Nephron progenitor cell (in vitro differentiated cells): Measurements from ENCODE around the gene GNG7.
A peak's percentile ranks its signal among the peaks of the same experiment; 100 is the strongest.

ENCODE experiments used
- DNase-seq: peaks from one replicate; pipeline ENCODE4 v3.0.0; 2021
- H3K27ac Mint-ChIP-seq: 2 replicates; pipeline ENCODE4 v1.8.0; 2021; ENCODE audit warnings: mild to moderate bottlenecking, moderate library complexity, mixed read lengths
- H3K27me3 Mint-ChIP-seq: 2 replicates; pipeline ENCODE4 v1.8.0; 2021; ENCODE audit warnings: mild to moderate bottlenecking, low read depth, mixed read lengths; ENCODE audit not compliant: poor library complexity
- H3K36me3 Mint-ChIP-seq: 2 replicates; pipeline ENCODE4 v1.8.0; 2021; ENCODE audit warnings: low read depth, mixed read lengths
- H3K4me1 Mint-ChIP-seq: 2 replicates; pipeline ENCODE4 v1.8.0; 2021; ENCODE audit warnings: mixed read lengths
- H3K4me3 Mint-ChIP-seq: 2 replicates; pipeline ENCODE4 v1.8.0; 2021; ENCODE audit warnings: mild to moderate bottlenecking, moderate library complexity, mixed read lengths
- H3K9me3 Mint-ChIP-seq: 2 replicates; pipeline ENCODE4 v1.8.0; 2021; ENCODE audit warnings: mild to moderate bottlenecking, moderate library complexity, mixed read lengths
- CTCF ChIP-seq: fragments of 200-600 bp; sonication (generic); IDR thresholded peaks from 2 replicates; pipeline ENCODE4 v1.5.0; 2021; ENCODE audit warnings: antibody characterized with exemption

The GNG7 gene

DNA sequence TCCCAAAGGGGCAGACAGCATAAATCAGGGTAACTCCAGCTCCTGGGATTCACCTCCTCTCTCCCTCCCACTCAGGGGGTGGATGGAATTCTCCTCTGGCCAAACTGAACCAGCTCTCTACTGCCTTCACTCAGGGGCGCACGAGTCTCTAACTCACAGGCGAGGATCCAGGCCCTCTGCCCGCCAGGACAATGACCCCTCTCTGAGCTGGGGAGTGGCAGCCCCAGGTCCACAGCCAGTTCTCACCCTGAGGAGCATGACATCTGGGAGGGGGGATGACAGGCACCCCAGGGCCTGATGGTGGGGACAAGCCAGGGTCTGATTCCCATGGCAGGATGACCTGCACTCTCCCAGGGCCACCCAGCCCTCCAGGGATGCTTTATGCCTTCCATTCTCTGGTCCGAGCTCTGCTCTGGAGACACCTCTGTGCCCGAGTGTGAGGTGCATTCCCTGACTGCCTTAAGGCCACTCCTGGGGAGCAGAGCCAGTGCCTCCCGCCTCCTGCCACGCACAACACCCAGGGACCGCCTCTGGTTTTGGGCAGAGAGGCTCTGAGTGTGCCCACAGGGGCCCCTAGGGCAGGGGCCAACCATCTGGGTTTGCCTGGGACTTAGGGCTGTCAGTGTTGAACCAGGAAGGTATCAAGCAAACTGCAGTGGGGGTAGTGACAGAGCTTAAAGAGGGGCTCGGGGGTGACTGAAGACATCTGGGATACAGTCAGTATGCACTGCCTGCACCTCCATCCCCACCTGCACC, 66.2 kb downstream of the GNG7 start:
- H3K4me3 Mint-ChIP-seq = peak overlapping the region; percentile 48
- no peak overlapping the region for H3K27ac Mint-ChIP-seq
- H3K4me1 Mint-ChIP-seq = peaks cover 51% of the 10 kb centered on the region
- peaks cover 57% of the 10 kb centered on the region for H3K27me3 Mint-ChIP-seq
- H3K9me3 Mint-ChIP-seq = peaks cover 2% of the 10 kb centered on the region
- TF ChIP-seq CTCF = no peak
- peak; percentile 35 for DNase-seq
- no peaks in the 10 kb centered on the region for H3K36me3 Mint-ChIP-seq

GRCh38 chr19:2634960-2635359, 67.5 kb downstream of the GNG7 start:
- Mint-ChIP-seq H3K27me3 (peaks cover 46% of the 10 kb centered on the region), H3K9me3 (peaks cover 13% of the 10 kb centered on the region), H3K4me3 (peak overlapping the region; percentile 32), H3K4me1 (peaks cover 51% of the 10 kb centered on the region), H3K27ac (no peak overlapping the region), H3K36me3 (no peaks in the 10 kb centered on the region)
- TF ChIP-seq CTCF = no peak
- DNase-seq = no peak

GRCh38 chr19:2634228-2634951, 68.1 kb downstream of the GNG7 start:
- no peak for TF ChIP-seq CTCF
- Mint-ChIP-seq H3K4me3 (peak overlapping the region; percentile 32), H3K4me1 (peaks cover 51% of the 10 kb centered on the region), H3K36me3 (no peaks in the 10 kb centered on the region), H3K27ac (no peak overlapping the region), H3K27me3 (peaks cover 45% of the 10 kb centered on the region), H3K9me3 (peaks cover 19% of the 10 kb centered on the region)
- DNase-seq = no peak

DNA sequence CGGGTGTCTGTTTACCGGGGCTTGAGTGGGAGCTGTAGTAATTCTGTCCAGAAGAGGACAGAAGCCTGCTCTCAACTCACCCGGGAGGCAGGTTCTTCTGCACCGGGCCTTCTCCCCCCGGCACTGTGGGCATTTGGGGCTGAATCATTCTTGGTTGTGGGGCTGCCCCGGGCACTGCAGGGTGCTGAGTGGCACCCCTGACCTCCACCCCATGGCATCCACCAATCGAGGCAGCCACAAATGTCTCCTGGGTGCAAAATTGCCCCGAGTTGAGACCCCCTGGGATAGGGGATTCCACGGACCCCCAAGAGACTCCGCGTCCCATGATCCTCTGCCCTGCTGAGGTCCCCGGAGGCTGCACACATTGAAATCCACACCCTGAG, 68.8 kb downstream of the GNG7 start:
- Mint-ChIP-seq H3K36me3 (no peaks in the 10 kb centered on the region), H3K27me3 (peaks cover 38% of the 10 kb centered on the region), H3K4me3 (no peak overlapping the region), H3K9me3 (peaks cover 26% of the 10 kb centered on the region), H3K4me1 (peaks cover 51% of the 10 kb centered on the region), H3K27ac (no peak overlapping the region)
- TF ChIP-seq CTCF = no peak
- DNase-seq = no peak

GRCh38 chr19:2631213-2631821, 71.2 kb downstream of the GNG7 start:
- no peak for TF ChIP-seq CTCF
- no peak for DNase-seq
- no peak overlapping the region for H3K27ac Mint-ChIP-seq
- H3K36me3 Mint-ChIP-seq = no peaks in the 10 kb centered on the region
- peaks cover 55% of the 10 kb centered on the region for H3K4me1 Mint-ChIP-seq
- H3K4me3 Mint-ChIP-seq = no peak overlapping the region
- peaks cover 38% of the 10 kb centered on the region for H3K9me3 Mint-ChIP-seq
- H3K27me3 Mint-ChIP-seq = peaks cover 36% of the 10 kb centered on the region
